IPS-18c (cell line): Measurements from ENCODE around the gene WRAP73.

Experiments
- H3K4me3 ChIP-seq: 2 replicates; pipeline ENCODE4 v1.7.0; 2013; ENCODE audit warnings: low read depth, mild to moderate bottlenecking, low read length, moderate library complexity; ENCODE audit not compliant: insufficient read depth
- H3K9me3 ChIP-seq: one replicate; pipeline ENCODE4 v1.6.1; 2013; ENCODE audit warnings: mild to moderate bottlenecking, low read length, moderate library complexity; ENCODE audit not compliant: control insufficient read depth, insufficient read depth

WRAP73 gene

GRCh38 chr1:3641046-3641760 is 8.7 kb downstream of the WRAP73 start:
- Histone ChIP-seq H3K4me3 (no peak overlapping the region), H3K9me3 (no peaks in the 10 kb centered on the region)

GRCh38 chr1:3640121-3640837 is 9.6 kb downstream of the WRAP73 start:
- Histone ChIP-seq H3K4me3 (no peak overlapping the region), H3K9me3 (no peaks in the 10 kb centered on the region)

- Histone ChIP-seq H3K4me3 (no peak overlapping the region), H3K9me3 (no peaks in the 10 kb centered on the region)
Measured at GRCh38 chr1:3639397-3639911, 10.4 kb downstream of the WRAP73 start.

- H3K4me3 ChIP-seq = no peak overlapping the region
- H3K9me3 ChIP-seq = no peaks in the 10 kb centered on the region
Measured at GRCh38 chr1:3638676-3639075, 11.2 kb downstream of the WRAP73 start.

- Histone ChIP-seq H3K9me3 (no peaks in the 10 kb centered on the region), H3K4me3 (no peak overlapping the region)
Measured at GRCh38 chr1:3638027-3638426, 11.9 kb downstream of the WRAP73 start.

- Histone ChIP-seq H3K9me3 (no peaks in the 10 kb centered on the region), H3K4me3 (no peak overlapping the region)
Measured at GRCh38 chr1:3636531-3636930, 13.4 kb downstream of the WRAP73 start.

- Histone ChIP-seq H3K9me3 (no peaks in the 10 kb centered on the region), H3K4me3 (no peak overlapping the region)
Measured at GRCh38 chr1:3636080-3636479, 13.8 kb downstream of the WRAP73 start.

- H3K9me3 ChIP-seq = no peaks in the 10 kb centered on the region
- H3K4me3 ChIP-seq = no peak overlapping the region
Measured at GRCh38 chr1:3634059-3634800, 15.7 kb downstream of the WRAP73 start.

GRCh38 chr1:3633344-3634058 is 16.4 kb downstream of the WRAP73 start:
- no peaks in the 10 kb centered on the region for H3K9me3 ChIP-seq
- no peak overlapping the region for H3K4me3 ChIP-seq

- Histone ChIP-seq H3K9me3 (no peaks in the 10 kb centered on the region), H3K4me3 (no peak overlapping the region)
Measured at GRCh38 chr1:3632716-3633343, 17.1 kb downstream of the WRAP73 start.

- H3K9me3 ChIP-seq = no peaks in the 10 kb centered on the region
- H3K4me3 ChIP-seq = no peak overlapping the region
Measured at GRCh38 chr1:3632298-3632697, 17.6 kb downstream of the WRAP73 start.

- no peak overlapping the region for H3K4me3 ChIP-seq
- no peaks in the 10 kb centered on the region for H3K9me3 ChIP-seq
Measured at GRCh38 chr1:3631320-3632260, 18.3 kb downstream of the WRAP73 start.

- H3K9me3 ChIP-seq = no peaks in the 10 kb centered on the region
- no peak overlapping the region for H3K4me3 ChIP-seq
Measured at GRCh38 chr1:3630914-3631313, 19.0 kb downstream of the WRAP73 start.

GRCh38 chr1:3630161-3630611 is 19.7 kb downstream of the WRAP73 start:
- Histone ChIP-seq H3K9me3 (no peaks in the 10 kb centered on the region), H3K4me3 (no peak overlapping the region)

GRCh38 chr1:3629561-3630160 is 20.2 kb downstream of the WRAP73 start:
- Histone ChIP-seq H3K9me3 (no peaks in the 10 kb centered on the region), H3K4me3 (no peak overlapping the region)
